Esophagus squamous epithelium (tissue), 4 donors: ENCODE results near the gene METTL23.
A peak's percentile ranks its signal among the peaks of the same experiment; 100 is the strongest.

Experiments used
- POLR2A ChIP-seq, 4 donors: fragments of 450-650 bp; IDR thresholded peaks; one replicate each; pipeline ENCODE4 v1.6.1; 2017; ENCODE audit warnings: antibody characterized with exemption in 4 of 4, mild to moderate bottlenecking in 4 of 4, moderate library complexity in 3 of 4
- TF ChIP-seq, protein P1 (sequence below), 6 experiments: fragments of 450-650 bp in 4 of 6; fragments of 200-600 bp in 2 of 6; sonication (generic) in 2 of 6; IDR thresholded peaks; one replicate each; pipeline ENCODE4 v1.5.1; 2016 to 2019; ENCODE audit warnings: antibody characterized with exemption in 6 of 6, mild to moderate bottlenecking in 4 of 6, moderate library complexity in 4 of 6

GRCh38 chr17:76737082-76737675 is 10.5 kb downstream of the METTL23 start, which contains the start of gene SRSF2:
- peak; percentile 89 to 100 (median 100) for TF ChIP-seq POLR2A (IDR thresholded peaks at IDR 0.05)
- TF ChIP-seq, protein P1, sequence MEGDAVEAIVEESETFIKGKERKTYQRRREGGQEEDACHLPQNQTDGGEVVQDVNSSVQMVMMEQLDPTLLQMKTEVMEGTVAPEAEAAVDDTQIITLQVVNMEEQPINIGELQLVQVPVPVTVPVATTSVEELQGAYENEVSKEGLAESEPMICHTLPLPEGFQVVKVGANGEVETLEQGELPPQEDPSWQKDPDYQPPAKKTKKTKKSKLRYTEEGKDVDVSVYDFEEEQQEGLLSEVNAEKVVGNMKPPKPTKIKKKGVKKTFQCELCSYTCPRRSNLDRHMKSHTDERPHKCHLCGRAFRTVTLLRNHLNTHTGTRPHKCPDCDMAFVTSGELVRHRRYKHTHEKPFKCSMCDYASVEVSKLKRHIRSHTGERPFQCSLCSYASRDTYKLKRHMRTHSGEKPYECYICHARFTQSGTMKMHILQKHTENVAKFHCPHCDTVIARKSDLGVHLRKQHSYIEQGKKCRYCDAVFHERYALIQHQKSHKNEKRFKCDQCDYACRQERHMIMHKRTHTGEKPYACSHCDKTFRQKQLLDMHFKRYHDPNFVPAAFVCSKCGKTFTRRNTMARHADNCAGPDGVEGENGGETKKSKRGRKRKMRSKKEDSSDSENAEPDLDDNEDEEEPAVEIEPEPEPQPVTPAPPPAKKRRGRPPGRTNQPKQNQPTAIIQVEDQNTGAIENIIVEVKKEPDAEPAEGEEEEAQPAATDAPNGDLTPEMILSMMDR (IDR thresholded peaks at IDR 0.05) = peak in 2 of 6 experiments; percentile 14 to 27
